ENCODE measurements around the gene ARHGEF38. TPM values are rescaled to one million over a fixed set of nuclear protein-coding genes. Genes with fewer than 3 reads are reported as not detected.

The ARHGEF38 gene
- total RNA-seq, 1 experiment from 2014 or later, result not detected

GRCh38 chr4:105644257-105644656 is 91.8 kb downstream of the ARHGEF38 start:
- intact Hi-C loops (cut with micrococcal nuclease; ENCODE audit: unreplicated experiment), result no loop called here
- no peaks in the 10 kb centered on the region for H3K27me3 ChIP-seq (replicated peaks; ENCODE audit: insufficient read depth, low read depth, low read length, poor library complexity)
- ChIA-PET POLR2A (ENCODE audit: low non-redundant PET) (no interaction called here), CTCF (no interaction called here)
- no peaks in the 10 kb centered on the region for H3K9me3 ChIP-seq (ENCODE audit: low read depth, low read length, poor library complexity, severe bottlenecking)
- H3K4me3 ChIP-seq (ENCODE audit: low read depth, low read length, poor library complexity, severe bottlenecking), result no peak overlapping the region
- no peak overlapping the region for H3K27ac ChIP-seq (ENCODE audit: low read depth, low read length, poor library complexity, severe bottlenecking)
- no TSS peak for BruUV-seq (replicated peaks)
- DNase-seq (ENCODE audit: low spot score), result peak; percentile 41
- TF ChIP-seq CTCF (conservative IDR thresholded peaks at IDR 0.05; ENCODE audit: low read depth, low read length) (no peak), EZH2 (IDR thresholded peaks at IDR 0.05; ENCODE audit: borderline replicate concordance, low read depth, low read length, poor library complexity, severe bottlenecking) (no peak)
- H3K4me1 ChIP-seq (ENCODE audit: insufficient read depth, low read length, poor library complexity, severe bottlenecking), result no peaks in the 10 kb centered on the region
- H3K36me3 ChIP-seq (ENCODE audit: insufficient read depth, low read length, poor library complexity, severe bottlenecking), result no peaks in the 10 kb centered on the region

GRCh38 chr4:105645440-105645839 is 93.0 kb downstream of the ARHGEF38 start:
- Histone ChIP-seq H3K9me3 (ENCODE audit: low read depth, low read length, poor library complexity, severe bottlenecking) (no peaks in the 10 kb centered on the region), H3K27me3 (replicated peaks; ENCODE audit: insufficient read depth, low read depth, low read length, poor library complexity) (no peaks in the 10 kb centered on the region), H3K27ac (ENCODE audit: low read depth, low read length, poor library complexity, severe bottlenecking) (no peak overlapping the region), H3K36me3 (ENCODE audit: insufficient read depth, low read length, poor library complexity, severe bottlenecking) (no peaks in the 10 kb centered on the region), H3K4me3 (ENCODE audit: low read depth, low read length, poor library complexity, severe bottlenecking) (no peak overlapping the region), H3K4me1 (ENCODE audit: insufficient read depth, low read length, poor library complexity, severe bottlenecking) (no peaks in the 10 kb centered on the region)
- ChIA-PET CTCF (no interaction called here), POLR2A (ENCODE audit: low non-redundant PET) (no interaction called here)
- DNase-seq (ENCODE audit: low spot score), result no peak
- no peak for TF ChIP-seq CTCF (conservative IDR thresholded peaks at IDR 0.05; ENCODE audit: low read depth, low read length)
- no peak for TF ChIP-seq EZH2 (IDR thresholded peaks at IDR 0.05; ENCODE audit: borderline replicate concordance, low read depth, low read length, poor library complexity, severe bottlenecking)
- BruUV-seq (replicated peaks), result no TSS peak
- intact Hi-C loops (cut with micrococcal nuclease; ENCODE audit: unreplicated experiment), result no loop called here

GRCh38 chr4:105650190-105650589 is 97.8 kb downstream of the ARHGEF38 start:
- Histone ChIP-seq H3K9me3 (ENCODE audit: low read depth, low read length, poor library complexity, severe bottlenecking) (no peaks in the 10 kb centered on the region), H3K4me1 (ENCODE audit: insufficient read depth, low read length, poor library complexity, severe bottlenecking) (no peaks in the 10 kb centered on the region), H3K27ac (ENCODE audit: low read depth, low read length, poor library complexity, severe bottlenecking) (no peak overlapping the region), H3K4me3 (ENCODE audit: low read depth, low read length, poor library complexity, severe bottlenecking) (no peak overlapping the region), H3K27me3 (replicated peaks; ENCODE audit: insufficient read depth, low read depth, low read length, poor library complexity) (no peaks in the 10 kb centered on the region), H3K36me3 (ENCODE audit: insufficient read depth, low read length, poor library complexity, severe bottlenecking) (no peaks in the 10 kb centered on the region)
- no TSS peak for BruUV-seq (replicated peaks)
- no peak for TF ChIP-seq CTCF (conservative IDR thresholded peaks at IDR 0.05; ENCODE audit: low read depth, low read length)
- TF ChIP-seq EZH2 (IDR thresholded peaks at IDR 0.05; ENCODE audit: borderline replicate concordance, low read depth, low read length, poor library complexity, severe bottlenecking), result no peak
- ChIA-PET POLR2A (ENCODE audit: low non-redundant PET) (no interaction called here), CTCF (no interaction called here)
- DNase-seq (ENCODE audit: low spot score), result no peak
- intact Hi-C loops (cut with micrococcal nuclease; ENCODE audit: unreplicated experiment), result no loop called here
